ENCODE measurements around the gene MARCHF5. TPM values are rescaled to one million over a fixed set of nuclear protein-coding genes. Genes with fewer than 3 reads are reported as not detected.

Gene MARCHF5
- total and polyA plus RNA-seq, 10 of the 15 experiments (the other 5 are each of a cell fraction or from before 2014, with no cell fraction given), result 4.8 to 46.8 (median 19.0) TPM

- POLR2A ChIA-PET, result interaction anchor here (0.6 kb wide), 1 partner anchor 21 kb away, joined by 4 read pairs; no protein-coding TSS in a partner anchor
- BruUV-seq (replicated peaks), result no TSS peak
- Histone ChIP-seq H3K27ac (ENCODE audit: control insufficient read depth, insufficient read depth) (no peak overlapping the region), H4K20me1 (ENCODE audit: control insufficient read depth, insufficient read depth) (no peaks in the 10 kb centered on the region), H3K36me3 (ENCODE audit: control insufficient read depth in 2 of 2, insufficient read depth in 2 of 2, low read length in 1 of 2) (peaks cover 1 to 15% of the 10 kb centered on the region in 2 experiments), H2AFZ (ENCODE audit: control insufficient read depth, low read depth, low read length) (no peak overlapping the region), H3K79me2 (ENCODE audit: control insufficient read depth, insufficient read depth, low read length) (peaks cover 3% of the 10 kb centered on the region), H3K4me3 (no peak overlapping the region), H3K27me3 (replicated peaks in 1 of 2; ENCODE audit: control insufficient read depth in 2 of 2, insufficient read depth in 2 of 2, low read length in 1 of 2) (no peaks in the 10 kb centered on the region), H3K4me1 (ENCODE audit: control insufficient read depth, insufficient read depth, low read length) (no peaks in the 10 kb centered on the region), H3K9ac (ENCODE audit: control insufficient read depth, insufficient read depth, low read length) (no peak overlapping the region), H3K4me2 (ENCODE audit: control insufficient read depth, insufficient read depth) (no peak overlapping the region), H3K9me3 (replicated peaks; ENCODE audit: control insufficient read depth, insufficient read depth, low read length) (no peaks in the 10 kb centered on the region)
- intact Hi-C loops (cut with micrococcal nuclease; ENCODE audit: unreplicated experiment) (no loop called here), in situ Hi-C loops (cut with MboI) (no loop called here)
- SMC1A ChIA-PET (ENCODE audit: uncharacterized antibody, unreplicated experiment), result interaction anchor here (1.1 kb wide), 1 partner anchor 226 kb away, joined by 4 read pairs; no protein-coding TSS in a partner anchor
- CTCF ChIA-PET, result interaction anchor here (1.0 to 1.6 kb wide), 2 partner anchors 9 to 15 kb away, joined by 3 read pairs; no protein-coding TSS in a partner anchor
- FAIRE-seq (no peak), DNase-seq (ENCODE audit: low read depth, low spot score) (no peak), ATAC-seq (no peak)
- RAD21 ChIA-PET (ENCODE audit: unreplicated experiment), result no interaction called here
- TF ChIP-seq MTA3 (IDR thresholded peaks at IDR 0.05; ENCODE audit: borderline replicate concordance, low read length) (no peak), MYC (IDR thresholded peaks at IDR 0.05; ENCODE audit: insufficient read depth, insufficient read length, insufficient replicate concordance, low read length, severe bottlenecking) (no peak), SP1 (IDR thresholded peaks at IDR 0.05; ENCODE audit: low read depth, low read length) (no peak)
- WGBS (ENCODE audit: insufficient coverage, insufficient replicate concordance, low lambda C conversion rate, missing lambda C conversion rate), result 98% methylated on average over 3 of the region's 3 CpGs
Measured at GRCh38 chr10:92313750-92314149, 22.8 kb downstream of the MARCHF5 start.

DNA sequence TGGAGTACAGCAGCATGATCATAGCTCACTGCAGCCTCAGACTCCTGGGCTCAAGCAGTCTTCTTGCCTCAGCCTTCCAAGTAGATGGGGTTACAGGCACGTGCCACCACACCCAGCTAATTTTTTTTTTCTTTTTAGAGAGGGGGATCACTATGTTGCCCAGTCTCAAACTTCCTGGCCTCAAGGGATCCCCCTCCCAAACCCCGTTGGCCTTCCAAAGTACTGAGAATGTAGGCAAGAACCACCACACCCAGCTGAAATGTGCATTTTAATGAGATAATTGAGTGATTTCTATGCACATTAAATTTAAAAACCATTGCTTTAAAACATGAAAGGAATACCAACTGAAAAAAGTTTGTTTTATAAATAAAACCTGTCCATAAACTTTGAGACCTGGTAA is 25.6 kb downstream of the MARCHF5 start:
- no peaks in the 10 kb centered on the region for H3K27me3 ChIP-seq (replicated peaks in 1 of 2; ENCODE audit: control insufficient read depth in 2 of 2, insufficient read depth in 2 of 2, low read length in 1 of 2)
- H3K4me1 ChIP-seq (ENCODE audit: control insufficient read depth, insufficient read depth, low read length), result no peaks in the 10 kb centered on the region
- no peaks in the 10 kb centered on the region for H4K20me1 ChIP-seq (ENCODE audit: control insufficient read depth, insufficient read depth)
- POLR2A ChIA-PET, result no interaction called here
- FAIRE-seq, result no peak
- WGBS (ENCODE audit: insufficient coverage, insufficient replicate concordance, low lambda C conversion rate, missing lambda C conversion rate), result 88% methylated on average over 2 of the region's 2 CpGs
- H2AFZ ChIP-seq (ENCODE audit: control insufficient read depth, low read depth, low read length), result no peak overlapping the region
- intact Hi-C loops (cut with micrococcal nuclease; ENCODE audit: unreplicated experiment) (no loop called here), in situ Hi-C loops (cut with MboI) (no loop called here)
- SMC1A ChIA-PET (ENCODE audit: uncharacterized antibody, unreplicated experiment), result no interaction called here
- no peak for DNase-seq (ENCODE audit: low read depth, low spot score)
- no peak for ATAC-seq
- peaks cover 0 to 11% of the 10 kb centered on the region in 2 experiments; a peak in 3 of 4 replicates for H3K36me3 ChIP-seq (ENCODE audit: control insufficient read depth in 2 of 2, insufficient read depth in 2 of 2, low read length in 1 of 2)
- H3K4me2 ChIP-seq (ENCODE audit: control insufficient read depth, insufficient read depth), result no peak overlapping the region
- H3K4me3 ChIP-seq, result no peak overlapping the region
- no peak overlapping the region for H3K9ac ChIP-seq (ENCODE audit: control insufficient read depth, insufficient read depth, low read length)
- H3K27ac ChIP-seq (ENCODE audit: control insufficient read depth, insufficient read depth), result no peak overlapping the region
- no peaks in the 10 kb centered on the region; the same call in 2 of the 3 replicates for H3K9me3 ChIP-seq (replicated peaks; ENCODE audit: control insufficient read depth, insufficient read depth, low read length)
- no peaks in the 10 kb centered on the region; the same call in 1 of the 2 replicates for H3K79me2 ChIP-seq (ENCODE audit: control insufficient read depth, insufficient read depth, low read length)
- BruUV-seq (replicated peaks), result no TSS peak
- CTCF ChIA-PET, result no interaction called here
- RAD21 ChIA-PET (ENCODE audit: unreplicated experiment), result no interaction called here
- TF ChIP-seq RELB (IDR thresholded peaks at IDR 0.05; ENCODE audit: low read depth) (no peak), BHLHE40 (IDR thresholded peaks at IDR 0.05; ENCODE audit: borderline replicate concordance in 1 of 2, low read depth in 2 of 2, low read length in 1 of 2) (no peak), NFIC (IDR thresholded peaks at IDR 0.05; ENCODE audit: low read depth, low read length) (no peak), SREBF1 (IDR thresholded peaks at IDR 0.05; ENCODE audit: low read length) (no peak), NFYA (IDR thresholded peaks at IDR 0.05; ENCODE audit: borderline replicate concordance, low read depth, low read length) (no peak), NFYB (IDR thresholded peaks at IDR 0.05; ENCODE audit: insufficient read depth, low read depth, low read length) (no peak), CREB1 (IDR thresholded peaks at IDR 0.05; ENCODE audit: low read depth) (no peak), SUPT20H (IDR thresholded peaks at IDR 0.05; ENCODE audit: borderline replicate concordance, control insufficient read depth, low read depth, low read length) (no peak), CBX3 (IDR thresholded peaks at IDR 0.05; ENCODE audit: borderline replicate concordance, low read depth) (no peak), CBFB (IDR thresholded peaks at IDR 0.05; ENCODE audit: low read depth) (no peak)
- TF ChIP-seq, protein P1, sequence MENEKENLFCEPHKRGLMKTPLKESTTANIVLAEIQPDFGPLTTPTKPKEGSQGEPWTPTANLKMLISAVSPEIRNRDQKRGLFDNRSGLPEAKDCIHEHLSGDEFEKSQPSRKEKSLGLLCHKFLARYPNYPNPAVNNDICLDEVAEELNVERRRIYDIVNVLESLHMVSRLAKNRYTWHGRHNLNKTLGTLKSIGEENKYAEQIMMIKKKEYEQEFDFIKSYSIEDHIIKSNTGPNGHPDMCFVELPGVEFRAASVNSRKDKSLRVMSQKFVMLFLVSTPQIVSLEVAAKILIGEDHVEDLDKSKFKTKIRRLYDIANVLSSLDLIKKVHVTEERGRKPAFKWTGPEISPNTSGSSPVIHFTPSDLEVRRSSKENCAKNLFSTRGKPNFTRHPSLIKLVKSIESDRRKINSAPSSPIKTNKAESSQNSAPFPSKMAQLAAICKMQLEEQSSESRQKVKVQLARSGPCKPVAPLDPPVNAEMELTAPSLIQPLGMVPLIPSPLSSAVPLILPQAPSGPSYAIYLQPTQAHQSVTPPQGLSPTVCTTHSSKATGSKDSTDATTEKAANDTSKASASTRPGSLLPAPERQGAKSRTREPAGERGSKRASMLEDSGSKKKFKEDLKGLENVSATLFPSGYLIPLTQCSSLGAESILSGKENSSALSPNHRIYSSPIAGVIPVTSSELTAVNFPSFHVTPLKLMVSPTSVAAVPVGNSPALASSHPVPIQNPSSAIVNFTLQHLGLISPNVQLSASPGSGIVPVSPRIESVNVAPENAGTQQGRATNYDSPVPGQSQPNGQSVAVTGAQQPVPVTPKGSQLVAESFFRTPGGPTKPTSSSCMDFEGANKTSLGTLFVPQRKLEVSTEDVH (IDR thresholded peaks at IDR 0.05; ENCODE audit: low read depth, partially characterized antibody), result no peak

Data from GM12878 (cell line).